Activated naive CD8-positive, alpha-beta T cell treated with anti-CD3 and anti-CD28 coated beads, Interleukin-2, amount 10 ng/mL, durations not matched to agents 7 days and 5 days (primary cell): ENCODE measurements around the gene CHSY3. TPM values are rescaled to one million over a fixed set of nuclear protein-coding genes. Genes with fewer than 3 reads are reported as not detected.

Experiments used
- ATAC-seq: fragments of 150-1000 bp; cut with Tn5 transposase; one replicate; pipeline ENCODE4 v1.10.0; 2021; ENCODE audit warnings: low read depth, moderate library complexity
- POLR2A ChIA-PET: fragments of 350-600 bp; sonication (Branson Sonifier 250); formaldehyde crosslinking; loops from one replicate; lab custom pipeline; 2021; ENCODE audit warnings: antibody characterized with exemption; lab: Charles Lee
- DNase-seq: peaks from one replicate; pipeline ENCODE4 v3.0.0; 2021
- H3K27ac Mint-ChIP-seq: one replicate; pipeline ENCODE4 v1.8.0; 2022; ENCODE audit warnings: mild to moderate bottlenecking, mixed read lengths
- H3K27me3 Mint-ChIP-seq: one replicate; pipeline ENCODE4 v1.8.0; 2022; ENCODE audit warnings: mild to moderate bottlenecking, moderate library complexity, mixed read lengths
- H3K36me3 Mint-ChIP-seq: one replicate; pipeline ENCODE4 v1.8.0; 2021; ENCODE audit warnings: mild to moderate bottlenecking, mixed read lengths
- H3K4me1 Mint-ChIP-seq: one replicate; pipeline ENCODE4 v1.8.0; 2021; ENCODE audit warnings: mixed read lengths
- H3K4me3 Mint-ChIP-seq: one replicate; pipeline ENCODE4 v1.8.0; 2022; ENCODE audit warnings: mild to moderate bottlenecking, moderate library complexity, mixed read lengths
- H3K9me3 Mint-ChIP-seq: one replicate; pipeline ENCODE4 v1.8.0; 2021; ENCODE audit warnings: mixed read lengths
- total RNA-seq, 2 experiments: library from RNA; stranded (reverse); gene quantifications; one replicate each; pipeline ENCODE4 v1.2.3, GENCODE V29; 2021

Gene CHSY3
- total RNA-seq, 2 experiments from 2014 or later = not detected

DNA sequence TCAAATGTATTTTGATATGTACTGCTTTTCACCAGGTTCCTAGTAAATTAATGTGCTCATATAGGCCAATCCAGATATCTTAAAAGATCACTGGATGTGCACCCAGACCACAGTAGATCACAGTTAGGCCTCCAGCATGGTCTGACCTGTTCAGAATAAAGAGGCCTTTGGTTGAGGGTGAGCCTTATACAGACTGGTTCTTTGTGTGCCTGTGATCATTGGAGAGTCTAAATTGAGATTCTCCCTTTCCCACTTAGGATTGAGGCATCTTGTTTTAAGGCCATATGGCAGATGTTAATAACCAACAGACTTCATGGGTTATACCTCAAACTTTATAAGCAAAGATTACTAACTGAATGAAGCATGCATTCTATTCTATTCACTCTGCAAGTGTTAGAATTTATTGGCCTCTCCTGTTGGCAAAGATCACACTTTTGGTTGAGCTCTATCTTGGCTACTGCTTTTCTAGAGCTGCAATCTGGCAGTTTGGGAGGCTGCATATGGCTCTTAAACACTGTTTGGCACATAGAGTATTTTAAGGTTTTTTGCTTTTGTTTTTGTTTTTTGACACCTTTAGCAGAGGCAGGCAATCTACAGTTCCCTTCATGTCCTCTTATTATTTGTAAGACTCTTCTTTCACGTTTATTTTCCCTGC, 8.5 kb downstream of the CHSY3 start:
- no peak overlapping the region for H3K4me3 Mint-ChIP-seq
- H3K27ac Mint-ChIP-seq = no peak overlapping the region
- DNase-seq = no peak
- H3K9me3 Mint-ChIP-seq = no peaks in the 10 kb centered on the region
- no peaks in the 10 kb centered on the region for H3K36me3 Mint-ChIP-seq
- POLR2A ChIA-PET = no interaction called here
- H3K27me3 Mint-ChIP-seq = peaks cover 11% of the 10 kb centered on the region
- H3K4me1 Mint-ChIP-seq = peaks cover 4% of the 10 kb centered on the region
- no peak for ATAC-seq

DNA sequence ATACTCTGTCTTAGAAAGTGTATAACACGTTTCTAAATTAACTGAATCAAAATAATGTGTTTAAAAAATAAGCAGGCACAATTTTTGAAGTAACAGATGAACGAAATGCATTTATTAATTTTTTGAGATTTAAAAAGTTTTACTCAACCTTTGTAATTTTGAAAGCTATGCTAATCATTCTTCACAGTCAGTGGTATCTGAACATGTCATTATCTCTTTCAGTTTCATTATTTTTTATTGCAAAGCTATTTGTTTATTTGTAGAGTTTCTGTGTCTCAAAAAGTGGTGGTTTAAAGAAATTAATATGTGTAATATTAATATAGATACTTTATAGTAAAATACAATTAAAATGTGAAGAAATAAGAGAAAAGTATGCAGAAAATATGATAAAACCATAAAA, 11.2 kb downstream of the CHSY3 start:
- Mint-ChIP-seq H3K27ac (no peak overlapping the region), H3K4me1 (peaks cover 4% of the 10 kb centered on the region), H3K36me3 (no peaks in the 10 kb centered on the region), H3K27me3 (peaks cover 7% of the 10 kb centered on the region), H3K9me3 (no peaks in the 10 kb centered on the region), H3K4me3 (no peak overlapping the region)
- POLR2A ChIA-PET = no interaction called here
- DNase-seq (no peak), ATAC-seq (no peak)

DNA sequence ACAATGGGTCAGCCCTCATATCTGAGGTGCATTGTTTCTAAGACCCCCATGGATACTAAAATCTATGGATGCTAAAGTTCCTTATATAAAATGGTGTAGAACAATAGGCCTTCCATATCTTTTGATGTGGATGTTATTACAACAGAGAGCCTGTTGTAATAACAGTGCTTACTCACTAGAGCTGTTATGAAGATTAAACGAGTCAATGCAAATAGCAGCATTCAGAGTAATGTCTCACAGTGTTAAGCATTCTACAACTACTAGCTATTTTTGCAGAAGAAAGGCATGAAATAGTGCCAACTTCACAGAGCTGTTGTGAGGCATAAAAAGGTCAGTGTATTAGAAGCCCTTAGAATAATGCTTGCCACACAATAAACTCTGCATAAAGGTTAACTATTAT, 13.0 kb downstream of the CHSY3 start:
- ATAC-seq = no peak
- DNase-seq = no peak
- H3K27me3 Mint-ChIP-seq = peaks cover 7% of the 10 kb centered on the region
- no peaks in the 10 kb centered on the region for H3K36me3 Mint-ChIP-seq
- H3K9me3 Mint-ChIP-seq = no peaks in the 10 kb centered on the region
- POLR2A ChIA-PET = no interaction called here
- no peak overlapping the region for H3K27ac Mint-ChIP-seq
- peaks cover 4% of the 10 kb centered on the region for H3K4me1 Mint-ChIP-seq
- no peak overlapping the region for H3K4me3 Mint-ChIP-seq

DNA sequence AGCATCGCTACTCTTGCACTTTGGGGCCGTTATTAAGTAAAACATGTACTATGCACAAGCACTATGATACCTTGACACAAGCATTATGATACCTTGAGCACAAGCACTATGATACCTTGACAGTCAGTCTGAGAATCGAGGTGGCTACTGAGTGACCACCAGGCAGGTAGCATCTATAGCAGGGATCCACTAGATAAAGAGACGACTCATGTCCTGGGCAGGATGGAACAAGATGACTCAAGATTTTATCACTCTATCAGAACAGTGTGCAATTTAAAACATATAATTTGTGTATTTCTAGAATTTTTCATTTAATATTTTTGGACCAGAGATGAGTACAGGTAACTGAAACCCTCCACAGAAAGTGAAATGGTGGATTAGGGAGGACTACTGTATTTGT, 16.9 kb downstream of the CHSY3 start:
- no peak overlapping the region for H3K4me3 Mint-ChIP-seq

DNA sequence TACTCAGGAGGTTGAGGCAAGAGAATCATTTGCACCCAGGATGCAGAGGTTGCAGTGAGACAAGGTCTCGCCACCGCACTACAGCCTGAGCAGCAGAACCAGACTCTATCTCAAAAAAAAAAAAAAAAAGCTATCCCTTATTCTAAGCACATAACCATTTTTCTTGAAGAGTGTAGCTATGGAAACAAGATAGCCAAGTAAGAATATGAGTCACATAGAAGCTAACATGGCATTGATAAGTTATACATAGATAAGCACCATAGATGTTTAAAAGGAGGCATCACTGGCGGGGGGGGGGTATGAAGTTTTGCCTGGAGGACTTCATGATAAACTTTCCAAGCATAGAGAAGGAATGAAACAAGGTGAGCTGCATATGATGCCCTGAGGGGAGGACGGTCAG, 26.0 kb downstream of the CHSY3 start:
- Mint-ChIP-seq H3K4me3 (no peak overlapping the region), H3K27me3 (no peaks in the 10 kb centered on the region), H3K4me1 (no peaks in the 10 kb centered on the region), H3K27ac (no peak overlapping the region), H3K36me3 (no peaks in the 10 kb centered on the region), H3K9me3 (no peaks in the 10 kb centered on the region)
- DNase-seq = no peak
- no peak for ATAC-seq
- POLR2A ChIA-PET = no interaction called here

More for the DNA sequence above, 16.9 kb downstream of the CHSY3 start:
- DNase-seq (no peak), ATAC-seq (no peak)
- Mint-ChIP-seq H3K9me3 (no peaks in the 10 kb centered on the region), H3K36me3 (no peaks in the 10 kb centered on the region), H3K27ac (no peak overlapping the region), H3K27me3 (no peaks in the 10 kb centered on the region), H3K4me1 (no peaks in the 10 kb centered on the region)
- POLR2A ChIA-PET = no interaction called here

DNA sequence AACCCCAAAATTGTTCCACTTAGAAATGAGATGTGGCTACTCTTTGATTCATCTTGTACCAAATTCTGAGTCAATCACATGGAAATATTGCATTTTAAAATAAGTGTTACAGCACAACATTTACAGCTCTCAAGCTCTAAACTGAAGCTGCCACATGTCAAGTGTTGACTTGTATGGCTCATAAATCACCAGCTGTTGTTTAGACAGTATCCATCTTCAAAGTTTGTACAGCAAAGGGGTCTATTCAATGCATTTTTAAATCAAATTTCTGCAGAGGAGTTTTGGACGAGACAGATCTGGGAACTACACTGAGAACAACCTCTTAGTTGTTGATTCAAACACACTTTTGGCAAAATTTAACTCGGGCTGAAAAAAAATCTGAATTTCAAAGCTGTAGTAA, 31.4 kb downstream of the CHSY3 start:
- H3K36me3 Mint-ChIP-seq = no peaks in the 10 kb centered on the region

DNA sequence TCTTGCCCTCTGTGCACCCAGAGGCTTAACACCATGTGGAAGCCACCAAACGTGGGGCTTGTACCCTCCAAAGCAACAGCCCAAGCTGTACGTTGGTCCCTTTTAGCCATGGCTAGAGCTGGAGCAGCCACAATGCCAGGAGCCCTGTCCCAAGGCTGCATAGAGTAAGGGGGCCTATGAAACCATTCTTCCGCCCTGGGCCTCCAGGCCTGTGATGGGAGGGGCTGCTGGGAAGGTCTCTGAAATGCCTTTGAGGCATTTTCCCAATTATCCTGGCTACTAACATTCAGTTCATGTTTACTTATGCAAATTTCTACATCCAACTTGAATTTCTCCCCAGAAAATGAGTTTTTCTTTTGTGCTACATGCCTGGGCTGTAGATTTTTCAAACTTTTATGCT, 33.8 kb downstream of the CHSY3 start:
- Mint-ChIP-seq H3K36me3 (no peaks in the 10 kb centered on the region), H3K9me3 (no peaks in the 10 kb centered on the region), H3K27ac (no peak overlapping the region), H3K4me3 (no peak overlapping the region), H3K4me1 (no peaks in the 10 kb centered on the region), H3K27me3 (no peaks in the 10 kb centered on the region)
- POLR2A ChIA-PET = no interaction called here
- no peak for DNase-seq
- no peak for ATAC-seq

More for the DNA sequence above, 31.4 kb downstream of the CHSY3 start:
- Mint-ChIP-seq H3K27me3 (no peaks in the 10 kb centered on the region), H3K4me3 (no peak overlapping the region), H3K4me1 (no peaks in the 10 kb centered on the region), H3K9me3 (no peaks in the 10 kb centered on the region), H3K27ac (no peak overlapping the region)
- POLR2A ChIA-PET = no interaction called here
- ATAC-seq = no peak
- DNase-seq = no peak

DNA sequence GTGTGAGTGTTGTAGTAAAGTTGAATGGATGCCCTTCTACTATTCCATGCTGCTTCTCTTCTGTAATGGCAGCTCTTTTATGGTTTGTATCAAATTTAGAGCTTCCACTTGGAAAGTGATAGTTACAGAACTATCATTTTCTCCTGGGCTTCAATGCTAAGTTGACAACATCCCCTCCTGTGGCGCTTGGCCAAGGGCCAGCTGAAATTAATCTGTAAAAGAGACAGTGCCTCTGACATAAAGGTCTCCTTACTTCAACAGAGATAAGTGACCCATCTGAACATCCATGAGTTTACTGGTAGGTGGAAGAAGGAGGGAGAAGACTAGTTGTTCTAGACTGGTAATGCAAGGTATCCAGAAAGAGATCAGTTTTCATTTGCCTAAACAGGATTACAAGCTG, 39.7 kb downstream of the CHSY3 start:
- DNase-seq (no peak), ATAC-seq (no peak)
- Mint-ChIP-seq H3K4me3 (no peak overlapping the region), H3K4me1 (no peaks in the 10 kb centered on the region), H3K36me3 (no peaks in the 10 kb centered on the region), H3K27me3 (no peaks in the 10 kb centered on the region), H3K9me3 (no peaks in the 10 kb centered on the region), H3K27ac (no peak overlapping the region)
- POLR2A ChIA-PET = no interaction called here

DNA sequence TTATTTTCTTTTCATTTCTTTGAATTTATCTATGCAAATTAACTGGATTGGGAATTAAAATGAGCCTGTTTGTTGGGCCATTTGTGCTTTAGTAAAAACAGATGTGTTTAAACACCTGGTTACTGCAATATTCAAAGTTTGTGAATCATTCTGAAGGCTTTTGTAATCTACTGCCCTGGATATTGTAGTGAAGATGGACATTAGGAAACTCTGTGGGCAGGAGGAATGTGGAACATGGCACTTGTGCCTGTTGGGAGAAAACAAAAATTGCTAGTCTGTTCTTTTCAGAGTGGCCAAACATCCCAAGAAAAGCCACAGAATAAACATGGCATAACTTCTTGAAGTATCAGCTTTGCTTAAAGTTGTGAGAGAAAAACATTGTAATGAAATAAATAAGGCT, 40.8 kb downstream of the CHSY3 start:
- ATAC-seq (no peak), DNase-seq (no peak)
- no peaks in the 10 kb centered on the region for H3K4me1 Mint-ChIP-seq
- H3K36me3 Mint-ChIP-seq = no peaks in the 10 kb centered on the region
- no peak overlapping the region for H3K4me3 Mint-ChIP-seq
- no peaks in the 10 kb centered on the region for H3K9me3 Mint-ChIP-seq
- no peaks in the 10 kb centered on the region for H3K27me3 Mint-ChIP-seq
- POLR2A ChIA-PET = no interaction called here
- no peak overlapping the region for H3K27ac Mint-ChIP-seq

DNA sequence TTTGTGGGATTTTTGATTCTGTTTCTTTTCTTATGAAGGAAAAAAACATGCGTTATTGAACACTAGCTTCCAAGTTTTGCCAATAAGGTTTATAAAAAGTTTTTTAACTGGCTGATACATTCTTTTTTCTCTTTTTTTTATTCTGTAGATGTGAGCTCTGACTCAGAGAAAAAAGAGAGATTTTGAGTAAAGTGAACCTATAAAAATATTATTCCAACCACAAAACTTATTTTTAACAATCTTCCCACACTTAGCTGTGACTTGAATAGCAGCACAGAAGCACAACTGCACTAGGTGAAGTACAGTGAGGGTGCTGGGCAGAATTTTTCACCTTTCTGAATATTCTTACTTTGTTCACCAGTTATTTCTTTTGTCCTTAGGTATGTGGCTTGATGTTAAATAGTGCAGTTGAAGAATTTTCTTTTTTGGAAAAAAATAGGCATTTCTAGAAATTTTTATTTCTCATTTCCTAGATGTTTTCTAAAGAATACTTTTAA, 41.6 kb downstream of the CHSY3 start:
- ATAC-seq = no peak

DNA sequence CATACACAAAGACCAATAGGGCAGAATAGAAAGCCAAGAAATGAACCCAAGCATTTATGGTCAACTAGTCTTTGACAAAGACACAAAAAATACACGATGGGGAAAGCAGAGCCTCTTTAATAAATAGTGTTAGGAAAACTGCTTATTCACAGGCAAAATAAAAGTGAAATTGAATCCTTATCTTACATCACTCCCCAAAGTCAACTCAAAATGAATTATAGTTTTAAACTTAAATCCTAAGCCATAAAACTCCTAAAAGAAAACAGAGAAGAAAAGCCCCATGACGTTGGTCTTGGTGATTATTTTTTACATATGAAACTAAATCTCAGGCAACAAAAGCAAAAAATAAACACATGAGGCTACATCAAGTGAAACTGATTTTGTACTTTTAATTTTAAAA, 46.8 kb downstream of the CHSY3 start:
- DNase-seq (no peak), ATAC-seq (no peak)
- no peaks in the 10 kb centered on the region for H3K4me1 Mint-ChIP-seq
- H3K9me3 Mint-ChIP-seq = no peaks in the 10 kb centered on the region
- no peaks in the 10 kb centered on the region for H3K27me3 Mint-ChIP-seq
- no peak overlapping the region for H3K27ac Mint-ChIP-seq
- POLR2A ChIA-PET = no interaction called here
- H3K4me3 Mint-ChIP-seq = no peak overlapping the region
- H3K36me3 Mint-ChIP-seq = no peaks in the 10 kb centered on the region

More for the DNA sequence above, 41.6 kb downstream of the CHSY3 start:
- Mint-ChIP-seq H3K4me1 (no peaks in the 10 kb centered on the region), H3K4me3 (no peak overlapping the region), H3K27me3 (no peaks in the 10 kb centered on the region), H3K27ac (no peak overlapping the region), H3K36me3 (no peaks in the 10 kb centered on the region), H3K9me3 (no peaks in the 10 kb centered on the region)
- DNase-seq = no peak
- POLR2A ChIA-PET = no interaction called here

DNA sequence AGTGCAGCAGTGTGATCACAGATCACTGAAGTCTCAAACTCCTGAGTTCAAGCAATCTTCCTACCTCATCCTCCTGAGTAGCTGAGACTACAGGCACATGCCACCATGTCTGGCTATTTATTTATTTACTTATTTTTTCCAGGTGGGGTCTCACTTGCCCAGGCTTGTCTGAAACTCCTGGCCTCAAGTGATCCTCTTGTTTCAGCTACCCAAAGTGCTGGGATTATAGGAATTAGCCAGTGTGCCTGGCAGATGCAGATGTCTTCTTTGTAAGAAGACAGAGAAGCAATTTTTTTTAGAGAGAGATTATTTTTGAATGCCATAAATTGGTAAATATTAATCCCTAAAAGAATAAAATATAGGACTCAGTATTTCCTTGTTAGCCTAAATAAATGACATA, 54.3 kb downstream of the CHSY3 start:
- POLR2A ChIA-PET = no interaction called here
- Mint-ChIP-seq H3K4me3 (no peak overlapping the region), H3K27ac (no peak overlapping the region), H3K9me3 (no peaks in the 10 kb centered on the region), H3K36me3 (no peaks in the 10 kb centered on the region), H3K4me1 (no peaks in the 10 kb centered on the region), H3K27me3 (no peaks in the 10 kb centered on the region)
- no peak for DNase-seq
- ATAC-seq = no peak

DNA sequence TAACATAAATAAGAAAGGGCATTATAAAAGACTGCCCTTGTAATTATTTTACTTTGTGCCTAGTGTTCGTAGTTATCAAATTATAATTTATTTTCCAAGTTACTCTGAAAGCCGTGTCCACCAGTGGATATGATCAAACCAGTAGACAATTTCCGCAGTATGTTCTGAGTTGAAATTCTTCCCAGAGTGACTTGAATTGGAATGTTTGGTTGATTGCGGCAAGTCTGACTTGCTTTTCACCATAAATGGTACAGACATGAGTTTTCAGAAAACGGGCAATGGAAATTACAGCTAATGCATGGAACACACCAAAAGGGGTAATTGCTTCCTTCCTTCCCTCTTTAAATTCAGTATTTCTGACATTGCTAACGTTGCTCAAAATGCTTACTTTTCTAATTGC, 56.6 kb downstream of the CHSY3 start:
- Mint-ChIP-seq H3K4me1 (no peaks in the 10 kb centered on the region), H3K36me3 (no peaks in the 10 kb centered on the region), H3K27me3 (no peaks in the 10 kb centered on the region), H3K27ac (no peak overlapping the region), H3K4me3 (no peak overlapping the region), H3K9me3 (no peaks in the 10 kb centered on the region)
- DNase-seq (no peak), ATAC-seq (no peak)
- POLR2A ChIA-PET = no interaction called here

DNA sequence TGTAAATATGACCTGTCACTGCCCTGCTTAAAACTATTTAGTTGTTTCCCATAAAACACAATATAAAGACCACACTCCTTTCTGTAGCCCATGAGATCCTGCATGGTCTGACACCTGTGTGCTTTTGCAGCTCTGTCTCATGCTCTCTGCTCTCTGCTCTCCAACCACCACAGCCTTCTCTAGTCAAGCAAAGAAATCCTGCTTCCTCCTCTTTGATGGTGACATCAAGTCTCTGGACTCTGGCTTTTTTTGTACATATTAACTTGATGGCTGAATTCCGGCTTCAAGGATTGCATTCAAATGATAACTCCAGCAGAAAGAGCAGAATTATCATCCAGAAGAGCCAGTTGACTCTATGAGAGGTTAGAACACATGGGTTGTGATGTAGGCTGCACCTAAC, 58.2 kb downstream of the CHSY3 start:
- no peaks in the 10 kb centered on the region for H3K27me3 Mint-ChIP-seq
- ATAC-seq = no peak
- POLR2A ChIA-PET = no interaction called here

More for the DNA sequence above, 58.2 kb downstream of the CHSY3 start:
- Mint-ChIP-seq H3K36me3 (no peaks in the 10 kb centered on the region), H3K4me3 (no peak overlapping the region), H3K9me3 (no peaks in the 10 kb centered on the region), H3K4me1 (no peaks in the 10 kb centered on the region), H3K27ac (no peak overlapping the region)
- DNase-seq = no peak
